Measurements from ENCODE around the gene MAPKAP1.

DNA sequence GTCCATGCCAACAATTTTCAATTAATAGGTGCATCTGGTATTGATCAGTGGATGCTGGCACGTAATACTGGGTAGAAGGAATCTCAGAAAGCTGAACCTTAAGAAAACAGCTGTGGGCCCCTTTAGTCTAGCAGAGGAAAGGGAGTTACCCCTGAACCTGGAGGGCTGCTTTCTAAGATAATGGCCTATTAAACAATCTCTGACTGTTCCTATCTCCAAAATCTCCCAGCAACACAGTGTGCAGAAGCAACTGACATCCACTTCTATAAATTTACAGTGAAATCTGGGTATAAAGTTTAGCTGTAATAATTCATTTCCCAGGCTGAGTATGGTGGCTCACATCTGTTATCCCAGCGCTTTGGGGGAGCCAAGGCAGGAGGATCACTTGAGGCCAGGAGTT, 198.8 kb downstream of the MAPKAP1 start:
- TF ChIP-seq, protein P1, sequence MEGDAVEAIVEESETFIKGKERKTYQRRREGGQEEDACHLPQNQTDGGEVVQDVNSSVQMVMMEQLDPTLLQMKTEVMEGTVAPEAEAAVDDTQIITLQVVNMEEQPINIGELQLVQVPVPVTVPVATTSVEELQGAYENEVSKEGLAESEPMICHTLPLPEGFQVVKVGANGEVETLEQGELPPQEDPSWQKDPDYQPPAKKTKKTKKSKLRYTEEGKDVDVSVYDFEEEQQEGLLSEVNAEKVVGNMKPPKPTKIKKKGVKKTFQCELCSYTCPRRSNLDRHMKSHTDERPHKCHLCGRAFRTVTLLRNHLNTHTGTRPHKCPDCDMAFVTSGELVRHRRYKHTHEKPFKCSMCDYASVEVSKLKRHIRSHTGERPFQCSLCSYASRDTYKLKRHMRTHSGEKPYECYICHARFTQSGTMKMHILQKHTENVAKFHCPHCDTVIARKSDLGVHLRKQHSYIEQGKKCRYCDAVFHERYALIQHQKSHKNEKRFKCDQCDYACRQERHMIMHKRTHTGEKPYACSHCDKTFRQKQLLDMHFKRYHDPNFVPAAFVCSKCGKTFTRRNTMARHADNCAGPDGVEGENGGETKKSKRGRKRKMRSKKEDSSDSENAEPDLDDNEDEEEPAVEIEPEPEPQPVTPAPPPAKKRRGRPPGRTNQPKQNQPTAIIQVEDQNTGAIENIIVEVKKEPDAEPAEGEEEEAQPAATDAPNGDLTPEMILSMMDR (IDR thresholded peaks at IDR 0.05): no peak
- TF ChIP-seq POLR2AphosphoS5 (IDR thresholded peaks at IDR 0.05): no peak
- TF ChIP-seq POLR2A (IDR thresholded peaks at IDR 0.05): no peak
- TF ChIP-seq EP300 (IDR thresholded peaks at IDR 0.05): no peak

Data from gastroesophageal sphincter (tissue), 3 donors.